ENCODE measurements around the gene PLXNB2.

The PLXNB2 gene

GRCh38 chr22:50312371-50312770 lies 4.9 kb upstream of the PLXNB2 start:
- no peak for DNase-seq (ENCODE audit: low read depth in 2 of 2)

GRCh38 chr22:50311606-50312351 lies 4.3 kb upstream of the PLXNB2 start:
- no peak for DNase-seq (ENCODE audit: low read depth in 2 of 2)

GRCh38 chr22:50310949-50311444 lies 3.6 kb upstream of the PLXNB2 start:
- no peak for DNase-seq (ENCODE audit: low read depth in 2 of 2)

GRCh38 chr22:50310031-50310722 lies 2.7 kb upstream of the PLXNB2 start:
- no peak for DNase-seq (ENCODE audit: low read depth in 2 of 2)

- DNase-seq (ENCODE audit: low read depth in 2 of 2) = no peak
These were observed 2.1 kb upstream of the PLXNB2 start for GRCh38 chr22:50309601-50309991.

GRCh38 chr22:50308986-50309600 lies 1.6 kb upstream of the PLXNB2 start:
- no peak for DNase-seq (ENCODE audit: low read depth in 2 of 2)

- DNase-seq (ENCODE audit: low read depth in 2 of 2) = no peak
These were observed 1.1 kb upstream of the PLXNB2 start for GRCh38 chr22:50308597-50308935.

- DNase-seq (ENCODE audit: low read depth in 2 of 2) = no peak
These were observed 597 bp upstream of the PLXNB2 start for GRCh38 chr22:50307890-50308596.

- peak; percentile 77 for DNase-seq (ENCODE audit: low read depth in 2 of 2)
These were observed 1.4 kb downstream of the PLXNB2 start for GRCh38 chr22:50305923-50306566.

GRCh38 chr22:50305393-50305922 lies 2.0 kb downstream of the PLXNB2 start:
- DNase-seq (ENCODE audit: low read depth in 2 of 2) = no peak

GRCh38 chr22:50304528-50305392 lies 2.7 kb downstream of the PLXNB2 start:
- no peak for DNase-seq (ENCODE audit: low read depth in 2 of 2)

- DNase-seq (ENCODE audit: low read depth in 2 of 2) = no peak
These were observed 3.5 kb downstream of the PLXNB2 start for GRCh38 chr22:50303848-50304527.

- DNase-seq (ENCODE audit: low read depth in 2 of 2) = no peak
These were observed 4.0 kb downstream of the PLXNB2 start for GRCh38 chr22:50303515-50303847.

GRCh38 chr22:50302564-50302963 lies 4.9 kb downstream of the PLXNB2 start:
- no peak for DNase-seq (ENCODE audit: low read depth in 2 of 2)

- DNase-seq (ENCODE audit: low read depth in 2 of 2) = no peak
These were observed 5.4 kb downstream of the PLXNB2 start for GRCh38 chr22:50302041-50302541.

GRCh38 chr22:50301581-50301991 lies 5.9 kb downstream of the PLXNB2 start:
- no peak for DNase-seq (ENCODE audit: low read depth in 2 of 2)

- DNase-seq (ENCODE audit: low read depth in 2 of 2) = no peak
These were observed 6.7 kb downstream of the PLXNB2 start for GRCh38 chr22:50300620-50301257.

GRCh38 chr22:50299785-50300619 lies 7.4 kb downstream of the PLXNB2 start:
- DNase-seq (ENCODE audit: low read depth in 2 of 2) = no peak
